ENCODE results near the gene MOK. TPM values are rescaled to one million over a fixed set of nuclear protein-coding genes. Genes with fewer than 3 reads are reported as not detected.

The MOK gene
- total RNA-seq, 1 experiment from 2014 or later: 2.8 TPM

DNA sequence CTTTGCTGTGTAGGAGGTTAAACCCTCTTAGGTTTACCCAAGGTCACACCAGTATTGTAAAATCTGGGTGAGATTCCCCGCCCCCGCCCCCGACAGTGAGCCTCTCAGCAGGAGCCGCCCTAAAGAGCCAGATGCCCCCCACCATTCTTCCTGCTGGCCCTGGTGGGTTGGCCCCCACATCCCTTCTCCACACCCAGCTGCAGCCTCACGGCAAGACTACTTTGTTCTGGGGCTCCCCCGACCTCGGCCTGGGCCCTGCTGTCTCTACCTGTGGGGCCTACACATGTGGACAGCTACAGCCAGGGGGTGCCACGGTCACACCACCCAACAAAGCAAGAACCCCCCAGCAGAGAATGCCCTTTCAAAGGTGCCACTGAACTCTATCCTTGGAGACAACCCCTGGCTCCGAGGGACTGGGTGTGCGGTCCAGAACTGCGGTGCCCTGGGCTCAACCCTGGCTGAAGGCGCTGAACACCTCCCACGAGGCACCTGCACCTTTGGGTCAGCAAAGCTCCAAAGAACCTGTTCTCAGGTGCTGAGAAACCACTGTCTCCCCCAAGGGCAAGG is 82.9 kb downstream of the MOK start:
- Histone ChIP-seq H3K4me1 (ENCODE audit: insufficient read depth, low read length) (no peaks in the 10 kb centered on the region), H2AK5ac (ENCODE audit: insufficient read length, low read length) (no peak overlapping the region), H2BK12ac (ENCODE audit: insufficient read length, low read depth, low read length) (no peak overlapping the region), H3K27me3 (ENCODE audit: insufficient read depth, low read length) (no peaks in the 10 kb centered on the region), H3K4me2 (ENCODE audit: insufficient read depth, insufficient read length, low read length) (no peak overlapping the region), H3K14ac (ENCODE audit: insufficient read depth, low read length) (no peak overlapping the region), H2BK15ac (ENCODE audit: low read depth, low read length) (no peak overlapping the region), H3K18ac (ENCODE audit: insufficient read length, low read depth, low read length) (no peak overlapping the region), H3K23me2 (ENCODE audit: insufficient read length, low read depth, low read length, poor library complexity, severe bottlenecking) (no peaks in the 10 kb centered on the region), H2BK20ac (ENCODE audit: low read depth, low read length, poor library complexity, severe bottlenecking) (no peak overlapping the region), H3K4ac (ENCODE audit: low read depth, low read length) (no peak overlapping the region), H2AFZ (ENCODE audit: low read length) (no peak overlapping the region), H3K56ac (ENCODE audit: insufficient read length, low read depth, low read length) (no peak overlapping the region), H3K79me2 (ENCODE audit: insufficient read depth, low read length) (no peaks in the 10 kb centered on the region), H2BK5ac (ENCODE audit: insufficient read length, low read length) (no peak overlapping the region), H3K9ac (ENCODE audit: extremely low read depth, insufficient read length, low read length) (no peak overlapping the region), H4K5ac (ENCODE audit: insufficient read length, low read depth, low read length) (no peak overlapping the region), H3K27ac (ENCODE audit: insufficient read length, low read depth, low read length) (no peak overlapping the region), H3K9me3 (ENCODE audit: control insufficient read depth, low read depth, low read length) (no peaks in the 10 kb centered on the region), H4K91ac (ENCODE audit: insufficient read length, low read depth, low read length) (no peak overlapping the region), H2BK120ac (ENCODE audit: low read depth, low read length, poor library complexity, severe bottlenecking) (no peak overlapping the region), H3K79me1 (ENCODE audit: insufficient read depth, low read depth, low read length, poor library complexity, severe bottlenecking) (no peaks in the 10 kb centered on the region), H4K8ac (replicated peaks; ENCODE audit: insufficient read length, low read depth, low read length) (no peak overlapping the region), H3T11ph (ENCODE audit: low read length) (no peak overlapping the region), H3K23ac (ENCODE audit: insufficient read length, low read depth, low read length) (no peak overlapping the region), H4K20me1 (ENCODE audit: control insufficient read depth, insufficient read depth, insufficient read length) (no peaks in the 10 kb centered on the region)
- H3K4me3 Mint-ChIP-seq: no peak overlapping the region
- no CpG with 5 or more reads among the region's 13 CpGs for WGBS (ENCODE audit: extremely low coverage, insufficient read length, low lambda C conversion rate)
- H3K4me1 Mint-ChIP-seq: peaks cover 17 to 21% of the 10 kb centered on the region in 2 experiments
- no peaks in the 10 kb centered on the region; the same call in 1 of the 2 replicates for H3K27me3 Mint-ChIP-seq (ENCODE audit: low read depth)
- H3K36me3 Mint-ChIP-seq (ENCODE audit: insufficient read depth in 1 of 3, low read depth in 3 of 3): peaks cover 3 to 11% (median 5%) of the 10 kb centered on the region in 3 experiments
- no peak for DNase-seq
- no peaks in the 10 kb centered on the region for H3K9me3 Mint-ChIP-seq
- H3K27ac Mint-ChIP-seq: peak overlapping the region in 1 of 3 experiments; percentile 89; a peak in 1 of 7 replicates
- TF ChIP-seq, protein P1, sequence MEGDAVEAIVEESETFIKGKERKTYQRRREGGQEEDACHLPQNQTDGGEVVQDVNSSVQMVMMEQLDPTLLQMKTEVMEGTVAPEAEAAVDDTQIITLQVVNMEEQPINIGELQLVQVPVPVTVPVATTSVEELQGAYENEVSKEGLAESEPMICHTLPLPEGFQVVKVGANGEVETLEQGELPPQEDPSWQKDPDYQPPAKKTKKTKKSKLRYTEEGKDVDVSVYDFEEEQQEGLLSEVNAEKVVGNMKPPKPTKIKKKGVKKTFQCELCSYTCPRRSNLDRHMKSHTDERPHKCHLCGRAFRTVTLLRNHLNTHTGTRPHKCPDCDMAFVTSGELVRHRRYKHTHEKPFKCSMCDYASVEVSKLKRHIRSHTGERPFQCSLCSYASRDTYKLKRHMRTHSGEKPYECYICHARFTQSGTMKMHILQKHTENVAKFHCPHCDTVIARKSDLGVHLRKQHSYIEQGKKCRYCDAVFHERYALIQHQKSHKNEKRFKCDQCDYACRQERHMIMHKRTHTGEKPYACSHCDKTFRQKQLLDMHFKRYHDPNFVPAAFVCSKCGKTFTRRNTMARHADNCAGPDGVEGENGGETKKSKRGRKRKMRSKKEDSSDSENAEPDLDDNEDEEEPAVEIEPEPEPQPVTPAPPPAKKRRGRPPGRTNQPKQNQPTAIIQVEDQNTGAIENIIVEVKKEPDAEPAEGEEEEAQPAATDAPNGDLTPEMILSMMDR (conservative IDR thresholded peaks at IDR 0.05): no peak

Data from H9 (cell line).